Measurements from ENCODE around the gene PRRG2.

The PRRG2 gene

GRCh38 chr19:49557641-49558325 is 23.3 kb upstream of the PRRG2 start:
- no peak for DNase-seq

- no peak for DNase-seq
These were observed 22.5 kb upstream of the PRRG2 start for GRCh38 chr19:49558591-49558990.

- no peak for DNase-seq
These were observed 21.7 kb upstream of the PRRG2 start for GRCh38 chr19:49559443-49559842.

- DNase-seq, result no peak
These were observed 21.2 kb upstream of the PRRG2 start for GRCh38 chr19:49559928-49560327.

GRCh38 chr19:49560358-49560900 is 20.7 kb upstream of the PRRG2 start:
- DNase-seq, result no peak

- DNase-seq, result no peak
These were observed 16.5 kb upstream of the PRRG2 start for GRCh38 chr19:49564616-49565045.

- no peak for DNase-seq
These were observed 15.9 kb upstream of the PRRG2 start for GRCh38 chr19:49565261-49565660.

GRCh38 chr19:49566302-49566701 is 14.8 kb upstream of the PRRG2 start:
- no peak for DNase-seq

- DNase-seq, result no peak
These were observed 13.2 kb upstream of the PRRG2 start for GRCh38 chr19:49567861-49568441.

- no peak for DNase-seq
These were observed 10.8 kb upstream of the PRRG2 start for GRCh38 chr19:49570138-49570856.

- no peak for DNase-seq
These were observed 10.0 kb upstream of the PRRG2 start for GRCh38 chr19:49570997-49571676.

- DNase-seq, result no peak
These were observed 8.1 kb upstream of the PRRG2 start for GRCh38 chr19:49573009-49573408.

- no peak for DNase-seq
These were observed 7.7 kb upstream of the PRRG2 start for GRCh38 chr19:49573425-49573824.

GRCh38 chr19:49574206-49574755 is 6.8 kb upstream of the PRRG2 start:
- no peak for DNase-seq

- DNase-seq, result no peak
These were observed 1.9 kb upstream of the PRRG2 start for GRCh38 chr19:49579193-49579592.

GRCh38 chr19:49579947-49580263 is 1.2 kb upstream of the PRRG2 start:
- DNase-seq, result no peak

GRCh38 chr19:49580264-49581006 is 681 bp upstream of the PRRG2 start, which contains the start of gene NOSIP:
NOSIP (minus strand) TSS chr19:49580556; CDS start chr19:49560691, 19,865 bp downstream.
- DNase-seq, result no peak

- no peak for DNase-seq
These were observed 2.1 kb downstream of the PRRG2 start for GRCh38 chr19:49583239-49583638.

GRCh38 chr19:49585023-49585422 is 3.9 kb downstream of the PRRG2 start:
- no peak for DNase-seq

- DNase-seq, result no peak
These were observed 6.1 kb downstream of the PRRG2 start for GRCh38 chr19:49587227-49587626.

GRCh38 chr19:49588365-49589122 is 7.4 kb downstream of the PRRG2 start:
- DNase-seq, result no peak

- no peak for DNase-seq
These were observed 8.4 kb downstream of the PRRG2 start for GRCh38 chr19:49589502-49589905.
